Measurements from ENCODE around the gene PKMYT1.
"Not testable (repeated sequence)": the region's sequence is repeated elsewhere in the genome, so short reads cannot be mapped to it uniquely, and the experiment has no call there.

PKMYT1 gene

DNA sequence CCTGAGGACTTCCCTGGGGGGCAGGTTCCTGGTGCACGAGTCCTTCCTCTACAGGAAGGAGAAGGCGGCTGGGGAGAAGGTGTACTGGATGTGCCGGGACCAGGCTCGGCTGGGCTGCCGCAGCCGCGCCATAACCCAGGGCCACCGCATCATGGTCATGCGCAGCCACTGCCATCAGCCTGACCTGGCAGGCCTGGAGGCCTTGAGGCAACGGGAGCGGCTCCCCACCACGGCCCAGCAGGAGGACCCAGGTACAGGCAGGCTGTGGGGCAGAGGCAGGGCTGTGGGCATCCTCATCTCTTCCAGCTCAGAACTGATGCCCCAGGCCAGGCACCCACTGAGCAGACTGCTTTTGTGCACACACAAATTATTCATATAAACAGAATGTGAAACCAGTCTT is 42.0 kb downstream of the PKMYT1 start:
- no peak for DNase-seq (ENCODE audit: extremely low read depth in 1 of 2, low read depth in 1 of 2)

GRCh38 chr16:2937170-2937569 is 43.1 kb downstream of the PKMYT1 start:
- no peak for DNase-seq (ENCODE audit: extremely low read depth in 1 of 2, low read depth in 1 of 2)

GRCh38 chr16:2936436-2937011 is 43.7 kb downstream of the PKMYT1 start:
- no peak for DNase-seq (ENCODE audit: extremely low read depth in 1 of 2, low read depth in 1 of 2)

DNA sequence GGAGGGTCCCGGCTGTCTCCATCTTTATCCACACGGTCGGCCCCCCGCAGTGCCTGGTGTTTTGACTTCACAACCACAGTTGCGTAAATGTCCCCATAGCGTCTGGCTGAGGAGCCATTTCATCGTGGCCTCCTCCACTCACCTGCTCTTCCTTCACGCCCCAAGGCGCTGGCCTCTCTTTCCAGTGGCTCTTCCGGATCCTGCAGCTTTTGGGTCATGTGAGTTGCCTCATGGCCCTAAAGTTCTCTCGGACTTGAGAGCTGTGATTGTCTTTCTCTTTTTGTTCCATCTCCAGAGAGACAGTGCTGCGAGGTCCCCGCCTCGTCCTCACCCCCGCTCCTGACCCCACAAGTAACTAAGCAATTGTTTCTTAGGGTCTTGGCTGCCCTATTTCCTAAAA is 45.8 kb downstream of the PKMYT1 start:
- DNase-seq (ENCODE audit: extremely low read depth in 1 of 2, low read depth in 1 of 2), result no peak

GRCh38 chr16:2933701-2934100 is 46.5 kb downstream of the PKMYT1 start:
- DNase-seq (ENCODE audit: extremely low read depth in 1 of 2, low read depth in 1 of 2), result no peak

GRCh38 chr16:2933136-2933535 is 47.1 kb downstream of the PKMYT1 start:
- no peak for DNase-seq (ENCODE audit: extremely low read depth in 1 of 2, low read depth in 1 of 2)

- DNase-seq (ENCODE audit: extremely low read depth in 1 of 2, low read depth in 1 of 2), result not testable (repeated sequence)
Observed at GRCh38 chr16:2931231-2931914, 48.9 kb downstream of the PKMYT1 start.

GRCh38 chr16:2930236-2930635 is 50.0 kb downstream of the PKMYT1 start:
- no peak for DNase-seq (ENCODE audit: extremely low read depth in 1 of 2, low read depth in 1 of 2)

- no peak for DNase-seq (ENCODE audit: extremely low read depth in 1 of 2, low read depth in 1 of 2)
Observed at GRCh38 chr16:2929693-2930092, 50.6 kb downstream of the PKMYT1 start.

- DNase-seq (ENCODE audit: extremely low read depth in 1 of 2, low read depth in 1 of 2), result no peak
Observed at GRCh38 chr16:2928796-2929195, 51.5 kb downstream of the PKMYT1 start.

DNA sequence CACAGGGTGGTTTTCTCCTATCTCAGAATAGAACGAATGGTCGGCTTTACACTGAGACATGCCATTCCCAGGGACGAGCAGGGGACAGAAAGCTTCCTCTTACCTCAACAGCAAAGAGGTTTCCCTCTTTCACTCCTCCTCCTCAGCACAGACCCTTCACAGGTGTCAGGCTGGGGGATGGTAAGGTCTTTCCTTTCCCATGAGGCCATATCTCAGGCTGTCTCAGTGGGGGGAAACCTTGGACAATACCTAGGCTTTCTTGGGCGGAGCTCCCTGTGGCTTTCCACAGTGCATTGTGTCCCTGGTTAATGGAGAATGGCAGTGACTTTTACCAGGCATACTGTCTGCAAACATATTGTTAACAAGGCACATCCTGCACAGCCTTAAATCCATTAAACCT is 52.1 kb downstream of the PKMYT1 start:
- not testable (repeated sequence) for DNase-seq (ENCODE audit: extremely low read depth in 1 of 2, low read depth in 1 of 2)

GRCh38 chr16:2927010-2927646 is 53.1 kb downstream of the PKMYT1 start:
- peak; percentile 70 to 73 for DNase-seq (ENCODE audit: extremely low read depth in 1 of 2, low read depth in 1 of 2)

GRCh38 chr16:2926650-2926999 is 53.6 kb downstream of the PKMYT1 start:
- DNase-seq (ENCODE audit: extremely low read depth in 1 of 2, low read depth in 1 of 2), result no peak

DNA sequence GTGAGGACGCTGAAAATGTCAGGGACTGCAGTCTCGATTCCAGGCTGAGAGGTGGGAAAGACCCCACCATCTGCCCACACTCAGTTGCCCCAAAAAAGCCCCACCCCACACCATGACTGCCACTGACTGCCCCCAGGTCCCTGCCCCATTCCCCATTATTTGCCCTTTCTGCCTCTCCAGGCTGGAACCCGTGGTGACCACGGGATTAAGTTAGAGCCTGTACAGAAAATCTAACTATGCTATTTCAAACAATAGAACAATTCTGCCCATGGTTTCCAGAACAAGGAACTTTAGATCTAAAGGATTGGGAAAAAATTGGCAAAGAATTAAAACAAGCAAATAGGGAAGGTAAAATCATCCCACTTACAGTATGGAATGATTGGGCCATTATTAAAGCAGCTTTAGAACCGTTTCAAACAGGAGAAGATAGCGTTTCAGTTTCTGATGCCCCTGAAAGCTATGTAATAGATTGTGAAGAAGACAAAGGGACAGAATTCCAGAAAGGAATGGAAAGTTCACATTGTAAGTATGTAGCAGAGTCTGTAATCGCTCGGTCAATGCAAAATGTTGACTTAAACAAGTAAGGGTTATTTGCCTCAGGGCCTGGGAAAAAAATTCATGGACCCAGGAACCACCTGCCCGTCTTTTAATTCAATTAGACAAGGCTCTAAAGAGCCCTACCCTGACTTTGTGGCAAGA is 54.1 kb downstream of the PKMYT1 start:
- no peak for DNase-seq (ENCODE audit: extremely low read depth in 1 of 2, low read depth in 1 of 2)

GRCh38 chr16:2924901-2925755 is 55.1 kb downstream of the PKMYT1 start:
- DNase-seq (ENCODE audit: extremely low read depth in 1 of 2, low read depth in 1 of 2), result no peak

DNA sequence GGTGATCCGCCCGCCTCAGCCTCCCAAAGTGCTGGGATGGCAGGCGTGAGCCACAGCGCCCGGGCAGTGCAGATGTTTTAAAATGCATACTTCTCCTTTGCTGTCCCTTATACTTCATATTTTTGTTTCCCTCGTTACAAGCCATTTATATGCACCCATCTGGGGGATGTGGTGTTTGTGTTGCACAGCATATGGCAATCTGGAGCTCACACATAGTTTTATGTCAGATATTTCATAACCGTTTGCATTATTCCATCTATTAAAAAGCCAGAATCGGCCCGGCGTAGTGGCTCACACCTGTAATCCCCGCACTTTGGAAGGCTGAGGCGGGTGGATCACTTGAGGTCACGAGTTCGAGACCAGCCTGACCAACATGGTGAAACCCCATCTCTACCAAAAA is 56.8 kb downstream of the PKMYT1 start:
- DNase-seq (ENCODE audit: extremely low read depth in 1 of 2, low read depth in 1 of 2), result no peak

All from activated CD8-positive, alpha-beta memory T cell treated with anti-CD3 and anti-CD28 coated beads for 1 hour (primary cell).